Natural killer cell (primary cell): ENCODE data around the gene ATP6V0E2. TPM values are rescaled to one million over a fixed set of nuclear protein-coding genes. Genes with fewer than 3 reads are reported as not detected.
"Not testable (repeated sequence)": the region's sequence is repeated elsewhere in the genome, so short reads cannot be mapped to it uniquely, and the experiment has no call there.

Experiments used
- ATAC-seq, 3 donors: fragments of 150-1000 bp in 2 of 3; fragments of 200-7000 bp in 1 of 3; cut with Tn5 transposase; 1 replicate in 1 of 3; 2 replicates in 2 of 3; pipeline ENCODE4 v1.10.0; 2021; ENCODE audit warnings: mild to moderate bottlenecking in 2 of 3, moderate library complexity in 2 of 3
- DNase-seq, 2 donors: peaks; one replicate each; pipeline versions ENCODE4 v3.0.0 to v3.0.0-alpha.2; 2013 to 2021; ENCODE audit warnings: mixed read lengths in 1 of 2
- H3K27ac ChIP-seq: one replicate; pipeline ENCODE4 v1.5.1; 2013; ENCODE audit warnings: mild to moderate bottlenecking, low read length
- H3K27me3 ChIP-seq: one replicate; pipeline ENCODE4 v1.6.1; 2013; ENCODE audit warnings: low read length; ENCODE audit not compliant: control insufficient read depth, insufficient read depth
- H3K36me3 ChIP-seq: one replicate; pipeline ENCODE4 v1.6.1; 2013; ENCODE audit warnings: low read length; ENCODE audit not compliant: control insufficient read depth, insufficient read depth
- H3K4me1 ChIP-seq: one replicate; pipeline ENCODE4 v1.6.1; 2013; ENCODE audit warnings: low read length; ENCODE audit not compliant: control insufficient read depth, insufficient read depth
- H3K4me3 ChIP-seq: one replicate; pipeline ENCODE4 v1.5.1; 2013; ENCODE audit warnings: low read length
- H3K9me3 ChIP-seq: one replicate; pipeline ENCODE4 v1.6.1; 2013; ENCODE audit warnings: low read length; ENCODE audit not compliant: control insufficient read depth, insufficient read depth
- H3K27ac Mint-ChIP-seq, 2 donors: one replicate each; pipeline ENCODE4 v1.8.0; 2022; ENCODE audit warnings: mild to moderate bottlenecking in 2 of 2, mixed read lengths in 2 of 2, moderate library complexity in 1 of 2
- H3K27me3 Mint-ChIP-seq, 2 donors: one replicate each; pipeline ENCODE4 v1.8.0; 2022; ENCODE audit warnings: low read depth in 2 of 2, mixed read lengths in 2 of 2
- H3K36me3 Mint-ChIP-seq: one replicate; pipeline ENCODE4 v1.8.0; 2022; ENCODE audit warnings: mixed read lengths
- H3K4me1 Mint-ChIP-seq, 2 donors: one replicate each; pipeline ENCODE4 v1.8.0; 2022; ENCODE audit warnings: mixed read lengths in 2 of 2
- H3K4me3 Mint-ChIP-seq: one replicate; pipeline ENCODE4 v1.8.0; 2022; ENCODE audit warnings: mild to moderate bottlenecking, moderate library complexity, mixed read lengths
- H3K9me3 Mint-ChIP-seq, 2 donors: one replicate each; pipeline ENCODE4 v1.8.0; 2022; ENCODE audit warnings: mixed read lengths in 2 of 2
- CTCF ChIP-seq: fragments of 200-600 bp; IDR thresholded peaks from one replicate; pipeline ENCODE4 v1.8.0; 2022; ENCODE audit warnings: antibody characterized with exemption
- WGBS: methylation state at CpG from one replicate; pipeline ENCODE4 v1.1.7; 2013; ENCODE audit warnings: missing lambda C conversion rate; ENCODE audit not compliant: insufficient coverage; 5-methylcytosine and 5-hydroxymethylcytosine counted together
- intact Hi-C: fragments of 100-400 bp; cut with micrococcal nuclease; formaldehyde crosslinking; loops from one replicate; pipeline ENCODE4 v1.14.2; 2022
- total RNA-seq, 4 donors: library from RNA; stranded (reverse); fragments of 120-200 nt in 1 of 4; gene quantifications; one replicate each; pipeline versions ENCODE4 v1.2.3 to v1.2.4, GENCODE V29; 2013 to 2022

The ATP6V0E2 gene
- total RNA-seq, 3 donors from 2014 or later (not counting 1 experiment from before 2014, with no cell fraction given) = 23.2 to 39.4 (median 34.9) TPM

- peaks cover 7% of the 10 kb centered on the region for H3K4me1 ChIP-seq
- intact Hi-C loops = no loop called here
- Mint-ChIP-seq H3K4me3 (no peak overlapping the region), H3K27ac (no peak overlapping the region), H3K9me3 (no peaks in the 10 kb centered on the region), H3K36me3 (no peaks in the 10 kb centered on the region), H3K4me1 (peaks cover 6 to 15% of the 10 kb centered on the region in 2 donors), H3K27me3 (no peaks in the 10 kb centered on the region)
- WGBS = 47% methylated on average over 4 of the region's 4 CpGs
- no peak for TF ChIP-seq CTCF
- H3K4me3 ChIP-seq = no peak overlapping the region
- H3K27me3 ChIP-seq = no peaks in the 10 kb centered on the region
- ATAC-seq (no peak), DNase-seq (no peak)
- H3K9me3 ChIP-seq = no peaks in the 10 kb centered on the region
- no peak overlapping the region for H3K27ac ChIP-seq
- no peaks in the 10 kb centered on the region for H3K36me3 ChIP-seq
Measured at GRCh38 chr7:149886018-149886415, 12.2 kb downstream of the ATP6V0E2 start.

DNA sequence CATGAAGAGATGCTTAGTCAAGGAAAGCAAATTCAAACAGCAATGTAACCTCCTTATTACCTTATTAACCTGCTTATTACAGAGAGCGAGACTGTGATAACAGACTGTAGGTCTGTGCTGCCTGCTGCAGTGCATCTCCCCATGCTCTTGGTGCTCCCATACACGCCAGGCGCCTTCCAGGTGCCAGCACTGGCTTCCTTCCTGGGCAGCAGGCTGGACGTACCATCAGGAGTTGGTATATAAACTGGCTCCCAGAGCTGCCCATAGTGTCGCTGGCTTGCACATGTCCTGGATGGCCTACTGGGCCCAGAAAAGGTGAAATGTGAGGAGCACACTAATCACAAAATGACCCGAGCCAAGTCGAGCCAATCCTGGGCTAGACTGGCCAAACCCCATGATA lies 13.5 kb downstream of the ATP6V0E2 start:
- Mint-ChIP-seq H3K36me3 (no peaks in the 10 kb centered on the region), H3K4me1 (peaks cover 6 to 10% of the 10 kb centered on the region in 2 donors), H3K27me3 (no peaks in the 10 kb centered on the region), H3K4me3 (no peak overlapping the region), H3K9me3 (no peaks in the 10 kb centered on the region), H3K27ac (no peak overlapping the region)
- no peak for ATAC-seq
- intact Hi-C loops = no loop called here
- H3K27ac ChIP-seq = no peak overlapping the region
- no peak for TF ChIP-seq CTCF
- 98% methylated on average over 7 of the region's 7 CpGs for WGBS
- H3K36me3 ChIP-seq = no peaks in the 10 kb centered on the region
- H3K4me3 ChIP-seq = no peak overlapping the region
- peaks cover 7% of the 10 kb centered on the region for H3K4me1 ChIP-seq
- no peaks in the 10 kb centered on the region for H3K27me3 ChIP-seq
- H3K9me3 ChIP-seq = no peaks in the 10 kb centered on the region
- no peak for DNase-seq

DNA sequence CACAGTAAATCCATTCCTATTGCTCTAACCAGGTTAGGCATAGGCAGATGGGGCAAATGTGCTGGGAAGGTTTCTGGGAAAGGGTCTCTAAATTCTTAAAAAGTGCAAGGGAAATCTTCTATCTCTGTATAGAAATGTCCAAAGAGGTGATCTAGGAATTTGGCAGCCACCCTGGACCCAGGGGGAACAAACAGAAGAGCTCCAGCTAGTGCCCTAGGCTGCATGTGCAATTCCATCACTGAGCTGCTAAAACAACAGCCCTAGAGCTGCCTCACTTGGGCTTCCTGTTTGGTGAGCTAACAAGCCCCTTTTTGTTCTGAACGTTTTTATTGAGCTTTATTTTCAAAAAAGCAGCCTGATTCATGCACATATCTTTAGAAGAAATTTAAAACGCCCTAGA lies 16.9 kb downstream of the ATP6V0E2 start:
- DNase-seq, intact Hi-C loops, H3K4me1 ChIP-seq, H3K36me3 Mint-ChIP-seq, ATAC-seq, H3K9me3 ChIP-seq, H3K27me3 Mint-ChIP-seq, H3K9me3 Mint-ChIP-seq, H3K4me1 Mint-ChIP-seq, H3K36me3 ChIP-seq, H3K4me3 ChIP-seq, H3K4me3 Mint-ChIP-seq, H3K27ac Mint-ChIP-seq, H3K27ac ChIP-seq, H3K27me3 ChIP-seq: not testable (repeated sequence)
- no CpG with 5 or more reads among the region's 2 CpGs for WGBS

- H3K4me1 Mint-ChIP-seq, H3K9me3 Mint-ChIP-seq, H3K4me3 ChIP-seq, H3K36me3 ChIP-seq, DNase-seq, ATAC-seq, H3K36me3 Mint-ChIP-seq, H3K27ac Mint-ChIP-seq, H3K4me3 Mint-ChIP-seq, H3K27me3 ChIP-seq, H3K4me1 ChIP-seq, H3K27me3 Mint-ChIP-seq, H3K9me3 ChIP-seq, H3K27ac ChIP-seq, intact Hi-C loops: not testable (repeated sequence)
- 91% methylated on average over 2 of the region's 8 CpGs for WGBS
Measured at GRCh38 chr7:149894957-149895356, 21.2 kb downstream of the ATP6V0E2 start.

GRCh38 chr7:149907776-149908376 lies 34.1 kb downstream of the ATP6V0E2 start:
- H3K27ac ChIP-seq, H3K4me3 ChIP-seq, intact Hi-C loops, H3K27me3 Mint-ChIP-seq, DNase-seq, H3K9me3 Mint-ChIP-seq, H3K4me3 Mint-ChIP-seq, H3K27me3 ChIP-seq, H3K4me1 Mint-ChIP-seq, H3K4me1 ChIP-seq, H3K27ac Mint-ChIP-seq, ATAC-seq, H3K36me3 Mint-ChIP-seq, H3K9me3 ChIP-seq, H3K36me3 ChIP-seq: not testable (repeated sequence)
- WGBS = 82% methylated on average over 2 of the region's 6 CpGs

DNA sequence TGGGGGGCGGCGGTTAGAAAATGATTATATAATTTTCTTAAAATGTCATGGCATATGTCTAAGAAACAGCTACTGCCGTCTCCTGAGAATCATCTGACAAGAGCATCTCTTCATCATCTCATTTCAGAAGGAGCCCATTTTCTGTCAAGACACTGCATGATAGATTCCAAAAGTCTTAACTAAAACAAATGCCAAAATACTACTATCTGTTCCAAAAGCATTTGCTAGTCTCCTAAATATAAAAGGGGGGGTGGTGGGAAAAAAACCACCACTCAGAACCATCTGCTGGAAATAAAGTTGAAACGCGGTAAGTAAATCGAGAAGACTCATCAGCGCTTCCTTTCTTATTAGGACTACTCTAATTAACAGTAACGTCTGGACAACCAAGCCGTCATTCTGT lies 36.5 kb downstream of the ATP6V0E2 start:
- H3K4me3 Mint-ChIP-seq, H3K27ac Mint-ChIP-seq, H3K36me3 ChIP-seq, H3K4me3 ChIP-seq, H3K9me3 ChIP-seq, ATAC-seq, H3K27me3 ChIP-seq, H3K27me3 Mint-ChIP-seq, DNase-seq, H3K4me1 ChIP-seq, intact Hi-C loops, H3K4me1 Mint-ChIP-seq, H3K27ac ChIP-seq, H3K9me3 Mint-ChIP-seq, H3K36me3 Mint-ChIP-seq: not testable (repeated sequence)
- no CpG with 5 or more reads among the region's 9 CpGs for WGBS

DNA sequence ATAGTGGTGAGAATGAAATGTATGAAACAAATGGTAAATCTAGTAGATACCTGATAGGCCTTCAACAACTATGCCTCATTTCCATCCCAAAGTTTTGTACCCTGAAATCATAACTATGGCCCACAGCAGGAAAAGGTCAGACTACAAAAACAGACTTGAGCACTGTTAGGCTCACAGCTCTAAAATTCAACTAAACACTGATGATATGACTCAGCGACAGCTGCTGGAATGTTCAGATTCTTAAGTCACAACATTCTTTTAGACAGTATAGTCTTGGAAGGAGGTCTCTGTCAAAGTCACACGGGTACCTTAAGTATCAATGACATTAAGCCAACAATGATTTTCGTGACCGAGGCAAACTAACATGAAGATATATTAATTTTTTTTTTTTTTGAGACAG lies 38.4 kb downstream of the ATP6V0E2 start:
- H3K4me3 Mint-ChIP-seq, H3K36me3 Mint-ChIP-seq: not testable (repeated sequence)

More for the DNA sequence above, 38.4 kb downstream of the ATP6V0E2 start:
- H3K4me3 ChIP-seq, DNase-seq, H3K36me3 ChIP-seq, H3K4me1 ChIP-seq, H3K9me3 Mint-ChIP-seq, H3K9me3 ChIP-seq, H3K4me1 Mint-ChIP-seq, intact Hi-C loops, H3K27ac Mint-ChIP-seq, ATAC-seq, H3K27me3 ChIP-seq, H3K27me3 Mint-ChIP-seq, H3K27ac ChIP-seq: not testable (repeated sequence)
- no CpG with 5 or more reads among the region's 4 CpGs for WGBS
